ENCODE data around the gene NTRK3.

Gene NTRK3

GRCh38 chr15:87929841-87930240 is 326.7 kb downstream of the NTRK3 start:
- no peak for DNase-seq

GRCh38 chr15:87924433-87924832 is 332.1 kb downstream of the NTRK3 start:
- DNase-seq, result no peak

- DNase-seq, result no peak
Observed at GRCh38 chr15:87919064-87919463, 337.5 kb downstream of the NTRK3 start.

- DNase-seq, result no peak
Observed at GRCh38 chr15:87917480-87917879, 339.1 kb downstream of the NTRK3 start.

GRCh38 chr15:87916208-87916607 is 340.3 kb downstream of the NTRK3 start:
- no peak for DNase-seq

- DNase-seq, result no peak
Observed at GRCh38 chr15:87910301-87910700, 346.2 kb downstream of the NTRK3 start.

- no peak for DNase-seq
Observed at GRCh38 chr15:87907676-87908446, 348.7 kb downstream of the NTRK3 start.

GRCh38 chr15:87906444-87906843 is 350.1 kb downstream of the NTRK3 start:
- DNase-seq, result no peak

GRCh38 chr15:87902772-87903426 is 353.6 kb downstream of the NTRK3 start:
- no peak for DNase-seq

GRCh38 chr15:87901926-87902690 is 354.4 kb downstream of the NTRK3 start:
- no peak for DNase-seq

- DNase-seq, result no peak
Observed at GRCh38 chr15:87901008-87901407, 355.5 kb downstream of the NTRK3 start.

- DNase-seq, result no peak
Observed at GRCh38 chr15:87896936-87897335, 359.6 kb downstream of the NTRK3 start.

GRCh38 chr15:87887177-87887576 is 369.4 kb downstream of the NTRK3 start:
- no peak for DNase-seq

GRCh38 chr15:87881026-87881425 is 375.5 kb downstream of the NTRK3 start:
- no peak for DNase-seq

GRCh38 chr15:87877822-87878542 is 378.6 kb downstream of the NTRK3 start:
- DNase-seq, result no peak

- DNase-seq, result no peak
Observed at GRCh38 chr15:87877114-87877810, 379.3 kb downstream of the NTRK3 start.

- DNase-seq, result no peak
Observed at GRCh38 chr15:87874896-87875711, 381.4 kb downstream of the NTRK3 start.

GRCh38 chr15:87873516-87873915 is 383.0 kb downstream of the NTRK3 start:
- DNase-seq, result no peak

- DNase-seq, result no peak
Observed at GRCh38 chr15:87871731-87872320, 384.7 kb downstream of the NTRK3 start.

GRCh38 chr15:87871258-87871681 is 385.3 kb downstream of the NTRK3 start:
- no peak for DNase-seq

GRCh38 chr15:87866961-87867360 is 389.6 kb downstream of the NTRK3 start:
- DNase-seq, result no peak
